Neural crest cell (in vitro differentiated cells): ENCODE results near the gene DDX39B. TPM values are rescaled to one million over a fixed set of nuclear protein-coding genes. Genes with fewer than 3 reads are reported as not detected.

Experiments
- DNase-seq: peaks from one replicate; pipeline ENCODE4 v3.0.0; 2021; ENCODE audit warnings: low read depth, mixed read lengths, low spot score
- H3K27ac Mint-ChIP-seq: one replicate; pipeline ENCODE4 v1.8.0; 2021; ENCODE audit warnings: mild to moderate bottlenecking, mixed read lengths; ENCODE audit not compliant: unreplicated experiment
- H3K27me3 Mint-ChIP-seq: 2 replicates; pipeline ENCODE4 v1.8.0; 2021; ENCODE audit warnings: low read depth, mild to moderate bottlenecking, mixed read lengths
- H3K36me3 Mint-ChIP-seq: 2 replicates; pipeline ENCODE4 v1.8.0; 2021; ENCODE audit warnings: low read depth, mild to moderate bottlenecking, mixed read lengths
- H3K4me1 Mint-ChIP-seq: 2 replicates; pipeline ENCODE4 v1.8.0; 2021; ENCODE audit warnings: mixed read lengths
- H3K4me3 Mint-ChIP-seq: one replicate; pipeline ENCODE4 v1.8.0; 2021; ENCODE audit warnings: mild to moderate bottlenecking, mixed read lengths
- H3K9me3 Mint-ChIP-seq: 2 replicates; pipeline ENCODE4 v1.8.0; 2021; ENCODE audit warnings: mixed read lengths
- CTCF ChIP-seq: fragments of 200-600 bp; sonication (generic); conservative IDR thresholded peaks from 2 replicates; pipeline ENCODE4 v1.5.0; 2021; ENCODE audit warnings: antibody characterized with exemption, mild to moderate bottlenecking
- total RNA-seq: library from RNA; stranded (reverse); gene quantifications from 2 replicates; pipeline ENCODE4 v1.2.1, GENCODE V29; 2021

Gene DDX39B
- total RNA-seq, 1 donor from 2014 or later, result 881 TPM

GRCh38 chr6:31586008-31586407, 44.2 kb upstream of the DDX39B start, which contains the start of gene LST1:
Gene LST1, plus strand, starts transcription at chr6:31586277. Its CDS starts 1,023 bp downstream, at chr6:31587300.
- no peak for TF ChIP-seq CTCF
- H3K27ac Mint-ChIP-seq, result no peak within 1 kb of the TSS
- H3K4me1 Mint-ChIP-seq, result peaks cover 20% of the 10 kb centered on the region
- DNase-seq, result no peak
- H3K36me3 Mint-ChIP-seq, result no peaks in the 10 kb centered on the region
- peaks cover 11% of the 10 kb centered on the region for H3K27me3 Mint-ChIP-seq
- no peaks in the 10 kb centered on the region for H3K9me3 Mint-ChIP-seq
- no peak within 1 kb of the TSS for H3K4me3 Mint-ChIP-seq

GRCh38 chr6:31585491-31585890, 43.7 kb upstream of the DDX39B start:
- DNase-seq, result no peak
- peaks cover 14% of the 10 kb centered on the region for H3K27me3 Mint-ChIP-seq
- TF ChIP-seq CTCF, result peak; percentile 50
- no peaks in the 10 kb centered on the region for H3K9me3 Mint-ChIP-seq
- no peak overlapping the region for H3K4me3 Mint-ChIP-seq
- peaks cover 24% of the 10 kb centered on the region for H3K4me1 Mint-ChIP-seq
- H3K27ac Mint-ChIP-seq, result no peak overlapping the region
- H3K36me3 Mint-ChIP-seq, result no peaks in the 10 kb centered on the region

GRCh38 chr6:31582230-31582643, 40.4 kb upstream of the DDX39B start, which contains the start of gene LTB:
Gene LTB, minus strand, starts transcription at chr6:31582424. Its CDS starts 7 bp downstream, at chr6:31582417.
- H3K27me3 Mint-ChIP-seq, result peaks cover 15% of the 10 kb centered on the region
- no peaks in the 10 kb centered on the region for H3K9me3 Mint-ChIP-seq
- peak within 1 kb of the TSS; percentile 39 for H3K27ac Mint-ChIP-seq
- H3K36me3 Mint-ChIP-seq, result no peaks in the 10 kb centered on the region
- DNase-seq, result no peak
- TF ChIP-seq CTCF, result no peak
- H3K4me1 Mint-ChIP-seq, result peaks cover 19% of the 10 kb centered on the region
- H3K4me3 Mint-ChIP-seq, result peak within 1 kb of the TSS; percentile 97

GRCh38 chr6:31581434-31582229, 39.8 kb upstream of the DDX39B start:
- no peak for TF ChIP-seq CTCF
- Mint-ChIP-seq H3K27ac (peak overlapping the region; percentile 39), H3K4me3 (peak overlapping the region; percentile 97), H3K36me3 (no peaks in the 10 kb centered on the region), H3K4me1 (peaks cover 16% of the 10 kb centered on the region), H3K27me3 (peaks cover 15% of the 10 kb centered on the region), H3K9me3 (no peaks in the 10 kb centered on the region)
- DNase-seq, result no peak

- TF ChIP-seq CTCF, result peak; percentile 100
- H3K4me3 Mint-ChIP-seq, result peak overlapping the region; percentile 97
These were observed 39.1 kb upstream of the DDX39B start for GRCh38 chr6:31580807-31581433.

More at GRCh38 chr6:31580807-31581433, 39.1 kb upstream of the DDX39B start:
- no peaks in the 10 kb centered on the region for H3K36me3 Mint-ChIP-seq
- peaks cover 15% of the 10 kb centered on the region for H3K27me3 Mint-ChIP-seq
- no peaks in the 10 kb centered on the region for H3K9me3 Mint-ChIP-seq
- peaks cover 16% of the 10 kb centered on the region for H3K4me1 Mint-ChIP-seq
- peak; percentile 91 for DNase-seq
- H3K27ac Mint-ChIP-seq, result peak overlapping the region; percentile 39
